Activated CD8-positive, alpha-beta memory T cell treated with anti-CD3 and anti-CD28 coated beads, Interleukin-2, amount 50 U/mL, for 24 hours (primary cell): ENCODE results near the gene FOS.
A peak's percentile ranks its signal among the peaks of the same experiment; 100 is the strongest.

Source experiments
- DNase-seq: peaks from one replicate; pipeline ENCODE4 v3.0.0-alpha.2; 2020; ENCODE audit errors: extremely low read depth

The FOS gene

DNA sequence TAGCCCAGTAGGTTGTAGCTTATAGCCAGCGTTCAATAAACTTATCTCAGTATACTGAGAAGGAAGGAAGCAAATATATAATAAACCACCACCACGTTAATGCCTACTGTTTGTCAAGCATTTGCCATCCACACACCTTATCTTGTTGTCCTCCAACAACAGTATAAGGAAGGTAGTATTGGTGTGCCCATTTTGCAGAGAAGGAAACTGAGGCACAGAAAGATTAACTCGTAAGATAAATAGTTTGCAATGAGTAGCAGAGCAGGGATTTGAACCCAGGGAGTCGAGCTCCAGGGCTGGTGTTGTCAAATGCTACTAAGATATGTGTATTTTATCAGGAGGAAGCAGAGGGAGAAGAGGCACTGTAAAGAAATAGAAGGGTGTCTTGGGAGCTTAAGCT is 27.8 kb upstream of the FOS start:
- no peak for DNase-seq

DNA sequence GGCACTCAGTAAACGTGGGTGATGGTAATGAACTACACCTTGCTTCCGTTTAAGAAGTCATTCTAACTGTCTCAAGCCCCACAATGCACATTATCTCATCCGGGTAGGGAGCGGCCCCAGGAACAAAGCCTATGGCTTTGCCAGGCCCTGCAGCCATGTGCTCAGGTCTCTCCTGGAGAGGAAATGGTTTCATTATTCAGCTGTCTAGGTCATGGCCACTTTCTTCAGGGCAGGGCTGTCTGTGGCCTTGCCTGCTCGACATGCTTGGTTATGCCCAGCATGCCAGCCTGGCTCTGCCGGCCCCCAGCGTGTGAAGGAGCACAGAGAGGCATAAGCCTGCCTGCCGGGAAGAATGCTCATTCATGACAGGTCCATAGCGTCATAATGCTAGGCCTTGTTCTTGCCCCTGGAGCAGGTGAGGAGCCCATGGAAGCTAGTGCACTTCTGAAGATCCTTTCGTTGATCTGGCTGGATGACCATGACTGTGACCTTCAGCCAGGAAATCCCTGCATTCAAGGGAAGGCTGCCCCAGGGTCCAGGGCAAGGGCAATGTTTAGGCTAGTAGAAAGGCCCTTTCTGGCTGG is 26.3 kb upstream of the FOS start:
- no peak for DNase-seq

DNA sequence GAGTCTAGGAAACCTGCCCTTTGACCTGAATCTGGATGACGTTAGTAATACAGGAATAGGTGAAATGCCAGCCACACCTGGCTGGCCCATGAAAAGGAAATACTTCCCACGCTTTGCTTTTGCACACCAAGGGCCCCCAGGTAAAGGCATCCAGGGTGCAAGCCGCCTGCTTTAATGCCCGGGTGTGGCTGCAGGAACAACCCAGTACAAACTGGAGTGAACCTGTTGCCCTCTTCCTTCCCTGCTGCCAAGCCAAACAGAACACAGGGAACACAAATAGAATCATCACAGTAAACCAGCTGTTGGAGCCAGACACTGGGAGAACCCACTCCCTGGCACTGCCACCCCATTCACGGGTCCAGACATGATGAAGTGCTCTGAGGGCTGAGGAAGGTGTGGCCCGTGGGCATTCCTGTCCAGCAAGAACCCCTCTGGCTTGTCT is 24.2 kb upstream of the FOS start:
- DNase-seq = no peak

DNA sequence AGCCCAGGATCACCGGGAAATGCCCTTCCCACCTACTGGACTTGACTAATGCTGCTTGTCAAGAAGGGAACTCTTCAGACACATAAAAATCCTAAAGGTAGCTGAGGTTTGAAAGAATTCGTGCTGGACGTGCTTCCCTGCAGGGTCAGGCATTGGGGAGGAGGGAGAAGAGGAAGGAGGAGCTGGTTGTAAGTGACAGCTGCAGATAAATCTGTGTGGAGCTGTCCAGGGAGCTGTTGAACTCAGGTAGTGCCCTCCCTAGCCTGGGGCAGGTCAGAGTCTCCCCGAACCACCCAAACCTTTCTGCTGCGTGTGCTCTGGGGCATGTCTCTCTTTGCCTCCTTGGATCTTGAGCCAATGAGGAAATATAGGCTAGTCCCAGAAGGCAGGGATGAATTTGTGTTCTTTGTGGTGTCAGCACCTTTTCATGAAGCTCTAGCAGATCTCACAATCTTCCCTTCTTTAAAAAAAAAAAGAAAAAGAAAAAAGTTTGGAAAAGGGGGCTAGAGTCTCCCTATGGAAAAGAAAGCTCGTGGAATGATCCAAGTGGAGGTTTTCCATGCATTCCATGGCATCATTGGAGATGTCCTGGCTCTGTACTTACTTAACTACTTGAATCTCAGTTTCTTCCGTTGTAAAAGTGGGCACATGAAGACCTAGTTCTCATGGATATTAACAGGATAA is 23.6 kb upstream of the FOS start:
- no peak for DNase-seq

DNA sequence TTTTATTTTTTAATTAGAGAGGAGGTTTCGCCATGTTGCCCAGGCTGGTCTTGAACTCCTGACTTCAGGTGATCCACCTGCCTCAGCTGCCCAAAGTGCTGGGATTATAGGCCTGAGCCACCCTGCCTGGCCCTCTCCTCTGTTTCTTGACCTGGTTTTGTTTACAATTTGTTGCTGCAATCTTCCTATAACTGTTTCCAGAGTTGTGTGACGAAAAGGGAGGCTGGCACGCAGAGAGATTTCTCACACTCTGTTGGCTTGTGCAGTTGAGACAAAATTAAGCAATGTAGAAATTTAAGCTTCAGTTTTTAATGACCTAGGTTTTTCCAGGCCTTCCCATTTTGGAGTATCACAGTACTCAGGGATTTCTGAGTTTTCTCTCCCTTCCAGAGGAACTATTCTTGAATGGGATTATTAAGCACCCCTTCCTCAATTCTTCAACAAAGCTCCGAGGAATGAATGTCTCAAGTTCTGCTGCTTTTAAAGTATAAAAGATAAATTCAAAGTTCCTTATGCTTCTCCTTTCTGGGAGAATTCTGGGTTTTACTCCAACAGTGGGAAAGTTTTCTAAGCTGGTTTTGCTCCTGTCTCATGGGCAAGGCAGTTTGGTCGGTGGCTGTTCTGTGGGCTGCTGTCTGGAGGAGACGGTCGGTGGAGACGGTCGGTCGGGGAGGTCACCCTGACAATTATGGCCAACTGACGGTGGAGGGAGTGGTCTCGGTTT is 20.4 kb upstream of the FOS start:
- no peak for DNase-seq

DNA sequence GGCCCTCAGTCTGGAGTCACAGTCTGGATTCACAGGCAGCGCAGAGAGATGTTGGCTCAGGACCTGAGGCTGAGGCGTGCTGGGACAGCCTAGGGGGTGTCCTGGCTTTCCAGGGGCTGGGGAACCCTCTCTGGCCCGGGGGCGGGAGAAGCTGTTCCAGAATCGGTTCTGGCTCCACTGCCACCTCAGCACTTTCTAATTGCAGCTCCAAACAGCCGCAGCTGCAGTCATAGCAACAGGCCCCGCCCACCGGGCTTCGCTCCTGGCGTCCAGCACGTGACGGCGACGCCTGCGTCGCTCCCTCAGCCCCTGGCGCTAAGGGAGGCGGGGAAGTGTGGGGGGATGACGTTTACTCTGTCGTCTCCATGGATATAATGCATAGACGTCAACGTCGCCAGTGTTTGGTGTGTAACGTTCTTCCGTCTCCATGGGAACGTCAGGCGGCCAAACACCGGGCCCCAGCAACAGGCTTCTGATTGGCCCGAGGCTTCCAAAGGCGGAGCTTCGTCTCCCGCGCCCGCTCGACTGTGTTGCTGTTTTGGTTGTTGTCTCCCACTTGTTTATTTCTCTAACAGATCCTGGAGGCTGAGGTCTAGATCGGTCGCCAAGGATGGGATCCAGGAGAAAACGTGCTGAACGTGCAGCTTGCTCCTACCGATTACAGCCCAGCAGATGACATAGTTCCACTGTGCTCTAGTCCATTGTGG is 19.7 kb upstream of the FOS start:
- peak; percentile 97 for DNase-seq

DNA sequence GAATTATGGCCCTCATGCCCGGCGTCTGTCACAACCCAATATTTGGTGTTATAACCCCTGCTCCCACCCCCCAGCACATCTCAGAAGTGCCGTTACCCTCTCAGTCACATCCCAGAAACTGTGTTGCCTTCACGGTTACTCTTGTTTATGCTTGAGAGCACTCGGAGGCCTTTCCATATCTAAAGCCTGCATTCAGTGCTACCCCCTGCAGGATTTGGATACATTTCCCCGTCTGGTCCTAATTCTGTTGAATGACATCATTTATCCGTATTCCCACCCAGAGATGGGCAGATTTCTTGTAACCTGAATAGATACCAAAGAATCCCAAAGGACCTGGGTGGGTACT is 19.1 kb upstream of the FOS start:
- no peak for DNase-seq

DNA sequence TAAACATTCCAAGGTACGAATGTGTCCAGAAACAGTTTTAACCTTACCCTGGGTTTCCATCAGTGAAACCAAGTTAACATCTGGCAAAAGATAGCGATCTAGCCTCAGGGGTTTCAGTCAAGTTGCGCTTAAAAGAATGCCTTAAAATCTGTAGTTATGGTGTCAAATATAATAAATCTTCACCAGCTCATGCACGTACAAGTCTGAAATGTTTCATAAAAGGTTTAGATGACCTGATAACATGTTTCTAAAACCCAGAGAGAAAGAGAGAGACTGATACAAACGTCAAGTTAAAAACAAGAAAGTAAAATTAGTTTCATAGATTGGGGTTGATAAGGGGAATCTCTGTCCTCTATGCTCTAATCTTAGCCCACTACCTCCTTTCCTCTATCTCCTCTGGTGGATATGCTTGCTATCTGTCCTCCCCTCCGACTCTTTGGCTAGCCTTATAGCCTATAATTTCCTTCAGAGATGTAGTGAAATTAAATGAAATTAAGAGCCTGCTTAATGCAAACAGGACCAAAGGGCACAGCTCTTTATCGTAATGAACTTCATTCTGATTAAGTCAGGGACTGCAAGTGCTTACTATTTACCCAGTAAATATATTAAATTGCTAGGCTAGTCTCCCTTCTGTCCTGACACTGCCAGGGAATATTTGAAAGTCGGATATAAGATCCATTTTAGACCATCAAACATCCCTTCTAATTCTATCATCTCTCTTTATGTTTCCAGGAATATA is 18.4 kb upstream of the FOS start:
- no peak for DNase-seq

DNA sequence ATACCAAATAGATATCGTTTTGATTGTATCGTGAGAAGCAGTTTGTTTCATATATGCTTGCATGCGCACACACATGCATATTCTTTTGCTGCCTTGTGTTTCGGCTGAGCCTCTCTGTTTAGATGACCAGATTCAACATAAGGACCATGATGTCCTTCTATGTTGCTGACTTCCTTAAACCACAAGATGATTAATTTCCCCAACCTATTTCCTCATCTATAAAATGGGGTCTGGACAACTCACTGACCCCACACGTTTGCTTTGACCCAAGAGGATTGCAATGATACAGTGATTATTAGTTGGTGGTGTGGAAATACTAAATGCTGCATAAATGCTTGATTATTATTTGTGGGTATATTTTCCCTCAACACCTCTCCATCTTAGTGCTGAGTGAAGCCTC is 16.8 kb upstream of the FOS start:
- no peak for DNase-seq

DNA sequence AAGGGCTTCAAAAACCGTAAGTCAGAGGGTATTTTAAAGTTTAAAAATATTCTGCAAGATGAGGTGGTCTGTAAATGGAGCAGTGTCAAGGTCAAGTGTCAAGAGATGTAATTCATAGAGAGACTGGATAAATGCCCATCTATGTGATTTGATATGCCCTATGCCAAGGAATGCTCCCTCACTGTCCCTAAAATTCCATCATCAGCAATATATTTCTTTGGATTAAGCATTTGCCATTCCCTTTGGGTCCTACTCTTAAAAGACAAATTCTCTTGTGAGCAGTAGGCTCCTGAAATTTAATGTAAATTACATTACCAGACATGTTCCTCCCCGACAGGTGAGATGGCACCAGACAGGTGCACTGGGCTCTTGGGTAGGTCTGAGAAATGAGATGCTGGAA is 16.0 kb upstream of the FOS start:
- no peak for DNase-seq

DNA sequence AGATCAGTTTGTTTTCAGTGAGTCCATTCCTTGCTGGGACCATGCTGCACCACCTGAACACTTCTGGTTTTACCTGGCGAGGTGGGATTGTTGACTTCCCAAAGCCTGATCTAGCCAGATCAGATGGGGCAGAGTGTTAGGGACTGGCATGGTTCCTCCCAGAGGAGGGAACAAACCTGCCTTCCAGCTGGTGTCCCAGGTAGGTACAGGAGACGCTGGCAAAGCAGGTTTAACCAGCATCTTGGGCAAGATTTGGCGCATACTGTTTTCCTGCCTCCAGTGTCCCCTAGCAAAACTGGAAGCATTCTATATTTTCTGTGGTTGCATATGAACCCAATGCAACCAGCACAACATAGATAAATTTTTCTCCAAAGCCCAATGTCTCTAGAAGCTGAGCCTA is 14.6 kb upstream of the FOS start:
- no peak for DNase-seq

DNA sequence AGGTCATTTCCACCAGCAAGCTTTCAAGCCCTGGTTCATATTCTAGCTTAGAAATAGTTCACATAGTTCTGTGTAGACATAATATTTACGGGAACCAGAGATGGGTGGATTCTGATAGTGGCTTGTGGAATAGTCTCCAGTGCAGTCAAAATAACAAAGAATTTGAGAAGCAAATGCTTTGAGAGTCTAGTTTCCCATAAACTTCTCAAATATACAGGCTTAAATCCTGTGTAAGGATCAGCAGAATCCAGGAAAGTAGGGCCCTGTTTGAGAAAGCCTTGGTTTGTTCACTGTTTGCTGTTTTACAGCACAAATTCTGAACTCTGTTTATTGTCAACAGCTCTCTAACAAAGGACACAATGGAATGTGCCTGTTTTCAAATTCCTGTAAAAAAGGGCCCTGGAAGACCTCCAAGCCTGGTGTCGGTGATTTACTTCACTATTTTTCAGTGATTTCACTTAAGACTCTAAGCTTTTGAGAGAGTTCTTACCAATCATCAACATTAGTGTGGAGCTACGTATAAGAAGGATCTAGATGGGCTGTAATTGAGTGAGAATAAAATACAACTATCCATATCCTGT is 11.4 kb upstream of the FOS start:
- DNase-seq = no peak

DNA sequence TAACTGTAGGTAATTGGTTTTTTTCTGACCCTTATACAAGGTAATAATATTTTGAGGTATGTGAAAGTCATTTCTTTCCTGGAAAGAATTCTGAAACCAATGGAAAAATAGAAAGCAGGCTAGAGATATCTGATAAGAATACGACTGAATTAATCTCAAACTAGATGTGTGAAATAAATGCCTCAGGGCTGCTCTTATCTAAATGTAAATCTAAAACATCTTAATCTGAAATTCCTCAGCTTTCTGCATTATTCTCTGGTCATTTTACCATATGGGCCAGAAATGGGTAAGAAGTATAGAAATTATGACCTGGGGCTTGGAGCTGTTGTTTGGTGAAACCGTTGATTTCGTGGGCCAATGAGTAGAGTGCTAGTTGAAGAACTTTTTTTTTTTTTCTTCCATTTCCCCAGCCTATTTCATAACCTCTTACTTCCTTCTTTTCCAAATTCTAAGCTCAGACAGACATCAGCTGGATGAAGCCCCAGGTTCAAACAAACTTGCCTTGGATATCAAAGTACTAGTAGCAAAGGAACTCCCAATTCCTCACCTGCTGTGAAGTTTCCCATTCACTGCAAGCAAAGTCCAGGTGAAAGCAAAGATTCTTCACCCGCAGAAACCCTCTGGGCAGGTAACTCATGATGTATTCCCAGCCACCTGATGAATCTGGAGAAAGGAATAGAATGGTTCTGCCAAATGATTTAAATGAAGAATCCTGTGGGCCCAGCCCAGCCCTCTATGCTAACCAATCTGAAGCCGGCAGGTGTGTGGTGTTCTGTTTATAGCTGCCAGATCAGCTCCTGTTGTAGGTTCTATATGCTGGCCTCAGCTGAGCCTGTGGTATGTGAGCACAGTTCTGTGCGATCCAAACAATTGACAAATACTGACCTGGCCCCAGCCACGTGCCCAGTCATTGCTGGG is 9.7 kb upstream of the FOS start:
- DNase-seq = no peak

DNA sequence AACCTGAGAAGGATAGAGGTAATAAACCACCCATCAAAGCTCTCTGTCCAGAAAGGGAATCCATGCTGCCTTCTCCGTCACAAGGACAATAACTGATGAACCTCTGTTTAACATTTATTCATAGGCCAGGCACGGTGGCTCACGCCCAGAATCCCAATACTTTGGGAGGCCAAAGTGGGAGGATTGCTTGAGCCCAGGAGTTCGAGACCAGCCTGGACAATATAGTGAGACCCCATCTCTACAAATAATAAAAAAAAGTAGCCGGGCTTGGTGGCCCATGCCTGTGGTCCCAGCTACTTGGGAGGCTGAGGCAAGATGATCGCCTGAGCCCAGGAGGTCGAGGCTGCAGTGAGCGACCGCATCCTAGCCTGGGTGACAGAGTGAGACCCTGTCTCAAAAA is 7.1 kb upstream of the FOS start:
- no peak for DNase-seq

DNA sequence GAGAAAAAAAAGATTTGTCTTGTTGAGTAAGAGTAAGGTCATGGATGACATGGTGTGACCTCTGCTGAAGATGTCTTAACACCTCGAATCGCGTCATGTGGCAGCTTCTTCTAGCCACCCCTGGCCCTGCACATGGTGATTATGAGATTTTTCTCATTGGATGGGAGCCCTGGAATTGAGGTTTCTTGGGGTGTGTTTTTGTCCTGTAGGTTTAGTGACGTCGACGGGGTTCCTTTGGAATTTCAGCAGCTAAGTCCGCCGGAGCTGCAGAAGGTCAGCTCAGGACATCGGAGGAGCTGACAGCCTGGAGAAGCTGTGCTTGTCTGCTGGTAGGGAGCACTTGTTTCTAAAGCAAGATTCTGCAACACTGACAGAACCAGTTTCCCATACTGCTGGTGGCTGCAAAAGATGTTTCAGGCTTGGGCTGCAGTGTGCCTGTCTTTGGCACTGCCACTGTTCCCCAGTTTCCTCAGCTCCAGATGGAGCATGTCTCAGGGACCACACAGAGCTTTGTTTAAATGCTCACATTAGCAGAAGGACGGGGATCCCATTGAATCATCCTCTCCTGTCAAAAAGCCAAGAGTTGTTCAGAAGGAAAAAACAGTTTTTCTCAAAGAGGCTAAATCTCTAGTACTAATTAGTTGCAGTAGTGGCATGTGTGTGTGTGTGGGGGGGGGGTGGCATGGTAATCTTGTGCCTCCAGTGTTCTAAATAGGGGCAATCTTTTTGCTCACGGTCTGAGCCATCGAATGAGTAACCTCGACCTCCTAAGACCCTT is 5.2 kb upstream of the FOS start:
- no peak for DNase-seq

DNA sequence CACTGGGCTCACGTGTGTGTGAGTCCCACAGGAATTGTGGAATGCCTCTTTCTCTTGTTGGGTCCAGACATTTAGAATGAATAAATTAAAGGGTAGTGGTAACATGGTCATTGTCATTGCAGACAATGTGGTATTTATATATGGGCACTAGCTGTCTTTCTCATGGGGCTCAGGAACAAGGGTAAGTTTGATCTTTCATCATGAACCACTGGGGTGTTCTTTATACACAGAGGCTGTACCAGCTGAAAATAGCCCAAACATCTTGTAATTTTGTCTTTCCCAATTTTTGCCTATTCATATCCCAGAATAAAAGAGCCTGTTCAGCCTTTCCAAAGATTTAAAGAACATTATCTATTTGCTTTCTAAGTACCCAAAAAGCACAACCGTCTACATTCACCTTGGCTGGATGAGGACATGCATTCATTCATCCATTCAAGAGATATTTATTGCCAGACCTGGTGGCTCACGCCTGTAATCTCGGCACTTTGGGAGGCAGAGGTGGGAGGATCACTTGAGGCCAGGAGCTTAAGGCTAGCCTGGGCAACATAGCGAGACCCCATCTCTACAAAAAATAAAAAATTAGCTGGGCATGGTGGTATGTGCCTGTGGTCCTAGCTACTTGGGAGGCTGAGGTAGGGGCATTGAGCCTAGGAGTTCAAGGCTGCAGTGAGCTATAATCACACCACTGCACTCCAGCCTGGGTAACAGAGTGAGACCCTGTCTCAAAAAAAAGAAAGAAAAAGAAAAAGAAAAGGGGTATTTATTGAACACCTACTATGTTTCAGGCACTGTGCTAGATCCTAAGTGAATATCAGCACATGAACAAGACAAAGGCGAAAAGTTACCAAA is 4.4 kb upstream of the FOS start:
- no peak for DNase-seq

DNA sequence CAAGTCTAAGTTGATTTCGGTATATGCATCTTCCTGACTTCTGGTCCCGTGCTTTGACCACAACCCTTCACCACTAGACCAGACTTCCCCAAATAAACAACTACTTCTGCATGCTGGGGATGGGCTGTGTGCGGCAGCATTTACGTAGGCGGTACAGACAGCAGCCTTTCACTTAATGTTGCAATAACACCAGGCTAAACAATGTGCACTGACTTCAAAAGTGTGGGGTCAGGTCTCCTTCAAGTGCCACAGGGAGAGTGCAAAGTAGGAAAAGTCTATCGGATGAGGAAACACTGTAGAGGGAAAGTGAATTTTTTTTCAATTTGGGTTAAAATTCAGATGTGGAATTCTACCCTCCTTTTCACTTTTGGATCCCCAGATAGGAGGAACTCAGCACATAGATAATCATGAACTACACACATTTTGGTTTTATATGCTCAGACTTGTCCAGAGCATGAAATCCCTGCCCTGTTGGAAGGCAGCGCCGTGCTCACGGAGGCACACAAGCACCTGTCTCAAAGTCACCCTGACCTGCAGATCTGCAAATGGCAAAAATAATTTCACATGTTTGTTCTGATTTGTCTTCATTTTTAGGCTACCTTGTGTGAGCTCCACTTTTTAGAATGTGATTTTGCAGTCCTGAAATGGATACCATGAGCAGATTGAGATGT is 3.6 kb upstream of the FOS start:
- no peak for DNase-seq

DNA sequence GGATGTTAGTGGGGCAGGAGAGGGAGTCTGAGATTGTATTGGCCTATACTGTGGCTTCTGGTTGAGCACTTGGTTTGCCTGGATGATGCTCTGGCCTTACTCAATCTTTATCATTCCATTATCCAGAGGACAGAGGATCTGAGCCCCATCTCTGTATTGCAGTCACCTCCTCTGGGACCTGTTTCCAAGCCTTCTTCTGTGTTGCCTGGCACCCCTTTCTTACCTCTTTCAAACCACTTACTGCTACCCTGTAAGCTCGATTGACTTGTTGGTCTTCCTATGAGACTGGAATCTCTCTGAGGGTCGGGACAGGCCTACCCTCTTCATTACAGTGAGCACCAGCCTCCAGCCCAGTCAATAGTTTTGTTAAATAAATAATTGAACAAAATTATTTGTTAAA is 3.0 kb upstream of the FOS start:
- no peak for DNase-seq
